ENCODE measurements around the gene RAB4B. TPM values are rescaled to one million over a fixed set of nuclear protein-coding genes. Genes with fewer than 3 reads are reported as not detected.

The RAB4B gene
- total and polyA plus RNA-seq, 2 experiments from 2014 or later: 27.4 to 29.0 TPM

DNA sequence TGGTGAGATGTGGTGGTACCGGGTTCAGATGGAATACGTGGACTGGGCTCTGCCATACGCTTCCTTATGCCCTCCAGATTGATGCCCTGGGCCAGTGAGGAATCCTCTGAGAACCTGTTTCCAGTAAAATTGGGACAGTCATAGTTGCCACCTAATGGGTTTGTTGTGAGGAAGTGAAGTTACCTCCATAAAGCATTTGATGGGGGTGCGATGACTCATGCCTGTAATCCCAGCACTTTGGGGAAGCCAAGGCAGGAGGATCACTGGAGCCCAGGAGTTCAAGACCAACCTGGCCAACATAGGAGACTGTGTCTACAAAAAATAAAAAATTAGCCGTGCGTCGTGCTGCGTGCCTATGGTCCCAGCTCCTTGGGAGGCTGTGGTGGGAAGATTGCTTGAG lies 22.3 kb upstream of the RAB4B start:
- Mint-ChIP-seq H3K36me3 (ENCODE audit: low read depth) (peaks cover 89% of the 10 kb centered on the region), H3K27ac (peak overlapping the region; percentile 59; the same call in 1 of the 2 replicates), H3K4me1 (peaks cover 18% of the 10 kb centered on the region), H3K27me3 (ENCODE audit: insufficient read depth, low read depth, poor library complexity) (peaks cover 16% of the 10 kb centered on the region), H3K4me3 (no peak overlapping the region; the same call in 2 of the 3 replicates), H3K9me3 (peaks cover 3% of the 10 kb centered on the region; the same call in 1 of the 3 replicates)
- H3F3A ChIP-seq (replicated peaks; ENCODE audit: low read depth): peaks cover 36% of the 10 kb centered on the region
- TF ChIP-seq EZH2phosphoT487 (IDR thresholded peaks at IDR 0.05; ENCODE audit: unreplicated experiment) (no peak), STAT1 (IDR thresholded peaks at IDR 0.05; ENCODE audit: unreplicated experiment) (no peak), POLR2AphosphoS5 (IDR thresholded peaks at IDR 0.05; ENCODE audit: low read depth) (no peak), ZNF114 (CRISPR knock-in tag; IDR thresholded peaks at IDR 0.05) (no peak), JUNB (IDR thresholded peaks at IDR 0.05; ENCODE audit: unreplicated experiment) (no peak), EZH2 (IDR thresholded peaks at IDR 0.05; ENCODE audit: low read depth, unreplicated experiment) (no peak), NANOG (IDR thresholded peaks at IDR 0.05; ENCODE audit: borderline replicate concordance) (no peak), ZNF331 (CRISPR knock-in tag; IDR thresholded peaks at IDR 0.05; ENCODE audit: low read depth) (no peak), CTCF (conservative IDR thresholded peaks at IDR 0.05; ENCODE audit: low read depth in 2 of 2) (no peak)
- TF ChIP-seq, protein P1, sequence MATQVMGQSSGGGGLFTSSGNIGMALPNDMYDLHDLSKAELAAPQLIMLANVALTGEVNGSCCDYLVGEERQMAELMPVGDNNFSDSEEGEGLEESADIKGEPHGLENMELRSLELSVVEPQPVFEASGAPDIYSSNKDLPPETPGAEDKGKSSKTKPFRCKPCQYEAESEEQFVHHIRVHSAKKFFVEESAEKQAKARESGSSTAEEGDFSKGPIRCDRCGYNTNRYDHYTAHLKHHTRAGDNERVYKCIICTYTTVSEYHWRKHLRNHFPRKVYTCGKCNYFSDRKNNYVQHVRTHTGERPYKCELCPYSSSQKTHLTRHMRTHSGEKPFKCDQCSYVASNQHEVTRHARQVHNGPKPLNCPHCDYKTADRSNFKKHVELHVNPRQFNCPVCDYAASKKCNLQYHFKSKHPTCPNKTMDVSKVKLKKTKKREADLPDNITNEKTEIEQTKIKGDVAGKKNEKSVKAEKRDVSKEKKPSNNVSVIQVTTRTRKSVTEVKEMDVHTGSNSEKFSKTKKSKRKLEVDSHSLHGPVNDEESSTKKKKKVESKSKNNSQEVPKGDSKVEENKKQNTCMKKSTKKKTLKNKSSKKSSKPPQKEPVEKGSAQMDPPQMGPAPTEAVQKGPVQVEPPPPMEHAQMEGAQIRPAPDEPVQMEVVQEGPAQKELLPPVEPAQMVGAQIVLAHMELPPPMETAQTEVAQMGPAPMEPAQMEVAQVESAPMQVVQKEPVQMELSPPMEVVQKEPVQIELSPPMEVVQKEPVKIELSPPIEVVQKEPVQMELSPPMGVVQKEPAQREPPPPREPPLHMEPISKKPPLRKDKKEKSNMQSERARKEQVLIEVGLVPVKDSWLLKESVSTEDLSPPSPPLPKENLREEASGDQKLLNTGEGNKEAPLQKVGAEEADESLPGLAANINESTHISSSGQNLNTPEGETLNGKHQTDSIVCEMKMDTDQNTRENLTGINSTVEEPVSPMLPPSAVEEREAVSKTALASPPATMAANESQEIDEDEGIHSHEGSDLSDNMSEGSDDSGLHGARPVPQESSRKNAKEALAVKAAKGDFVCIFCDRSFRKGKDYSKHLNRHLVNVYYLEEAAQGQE (IDR thresholded peaks at IDR 0.05; ENCODE audit: unreplicated experiment): no peak
- TF ChIP-seq, protein P2, sequence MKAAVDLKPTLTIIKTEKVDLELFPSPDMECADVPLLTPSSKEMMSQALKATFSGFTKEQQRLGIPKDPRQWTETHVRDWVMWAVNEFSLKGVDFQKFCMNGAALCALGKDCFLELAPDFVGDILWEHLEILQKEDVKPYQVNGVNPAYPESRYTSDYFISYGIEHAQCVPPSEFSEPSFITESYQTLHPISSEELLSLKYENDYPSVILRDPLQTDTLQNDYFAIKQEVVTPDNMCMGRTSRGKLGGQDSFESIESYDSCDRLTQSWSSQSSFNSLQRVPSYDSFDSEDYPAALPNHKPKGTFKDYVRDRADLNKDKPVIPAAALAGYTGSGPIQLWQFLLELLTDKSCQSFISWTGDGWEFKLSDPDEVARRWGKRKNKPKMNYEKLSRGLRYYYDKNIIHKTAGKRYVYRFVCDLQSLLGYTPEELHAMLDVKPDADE (IDR thresholded peaks at IDR 0.05): no peak
- TF ChIP-seq, protein P3, sequence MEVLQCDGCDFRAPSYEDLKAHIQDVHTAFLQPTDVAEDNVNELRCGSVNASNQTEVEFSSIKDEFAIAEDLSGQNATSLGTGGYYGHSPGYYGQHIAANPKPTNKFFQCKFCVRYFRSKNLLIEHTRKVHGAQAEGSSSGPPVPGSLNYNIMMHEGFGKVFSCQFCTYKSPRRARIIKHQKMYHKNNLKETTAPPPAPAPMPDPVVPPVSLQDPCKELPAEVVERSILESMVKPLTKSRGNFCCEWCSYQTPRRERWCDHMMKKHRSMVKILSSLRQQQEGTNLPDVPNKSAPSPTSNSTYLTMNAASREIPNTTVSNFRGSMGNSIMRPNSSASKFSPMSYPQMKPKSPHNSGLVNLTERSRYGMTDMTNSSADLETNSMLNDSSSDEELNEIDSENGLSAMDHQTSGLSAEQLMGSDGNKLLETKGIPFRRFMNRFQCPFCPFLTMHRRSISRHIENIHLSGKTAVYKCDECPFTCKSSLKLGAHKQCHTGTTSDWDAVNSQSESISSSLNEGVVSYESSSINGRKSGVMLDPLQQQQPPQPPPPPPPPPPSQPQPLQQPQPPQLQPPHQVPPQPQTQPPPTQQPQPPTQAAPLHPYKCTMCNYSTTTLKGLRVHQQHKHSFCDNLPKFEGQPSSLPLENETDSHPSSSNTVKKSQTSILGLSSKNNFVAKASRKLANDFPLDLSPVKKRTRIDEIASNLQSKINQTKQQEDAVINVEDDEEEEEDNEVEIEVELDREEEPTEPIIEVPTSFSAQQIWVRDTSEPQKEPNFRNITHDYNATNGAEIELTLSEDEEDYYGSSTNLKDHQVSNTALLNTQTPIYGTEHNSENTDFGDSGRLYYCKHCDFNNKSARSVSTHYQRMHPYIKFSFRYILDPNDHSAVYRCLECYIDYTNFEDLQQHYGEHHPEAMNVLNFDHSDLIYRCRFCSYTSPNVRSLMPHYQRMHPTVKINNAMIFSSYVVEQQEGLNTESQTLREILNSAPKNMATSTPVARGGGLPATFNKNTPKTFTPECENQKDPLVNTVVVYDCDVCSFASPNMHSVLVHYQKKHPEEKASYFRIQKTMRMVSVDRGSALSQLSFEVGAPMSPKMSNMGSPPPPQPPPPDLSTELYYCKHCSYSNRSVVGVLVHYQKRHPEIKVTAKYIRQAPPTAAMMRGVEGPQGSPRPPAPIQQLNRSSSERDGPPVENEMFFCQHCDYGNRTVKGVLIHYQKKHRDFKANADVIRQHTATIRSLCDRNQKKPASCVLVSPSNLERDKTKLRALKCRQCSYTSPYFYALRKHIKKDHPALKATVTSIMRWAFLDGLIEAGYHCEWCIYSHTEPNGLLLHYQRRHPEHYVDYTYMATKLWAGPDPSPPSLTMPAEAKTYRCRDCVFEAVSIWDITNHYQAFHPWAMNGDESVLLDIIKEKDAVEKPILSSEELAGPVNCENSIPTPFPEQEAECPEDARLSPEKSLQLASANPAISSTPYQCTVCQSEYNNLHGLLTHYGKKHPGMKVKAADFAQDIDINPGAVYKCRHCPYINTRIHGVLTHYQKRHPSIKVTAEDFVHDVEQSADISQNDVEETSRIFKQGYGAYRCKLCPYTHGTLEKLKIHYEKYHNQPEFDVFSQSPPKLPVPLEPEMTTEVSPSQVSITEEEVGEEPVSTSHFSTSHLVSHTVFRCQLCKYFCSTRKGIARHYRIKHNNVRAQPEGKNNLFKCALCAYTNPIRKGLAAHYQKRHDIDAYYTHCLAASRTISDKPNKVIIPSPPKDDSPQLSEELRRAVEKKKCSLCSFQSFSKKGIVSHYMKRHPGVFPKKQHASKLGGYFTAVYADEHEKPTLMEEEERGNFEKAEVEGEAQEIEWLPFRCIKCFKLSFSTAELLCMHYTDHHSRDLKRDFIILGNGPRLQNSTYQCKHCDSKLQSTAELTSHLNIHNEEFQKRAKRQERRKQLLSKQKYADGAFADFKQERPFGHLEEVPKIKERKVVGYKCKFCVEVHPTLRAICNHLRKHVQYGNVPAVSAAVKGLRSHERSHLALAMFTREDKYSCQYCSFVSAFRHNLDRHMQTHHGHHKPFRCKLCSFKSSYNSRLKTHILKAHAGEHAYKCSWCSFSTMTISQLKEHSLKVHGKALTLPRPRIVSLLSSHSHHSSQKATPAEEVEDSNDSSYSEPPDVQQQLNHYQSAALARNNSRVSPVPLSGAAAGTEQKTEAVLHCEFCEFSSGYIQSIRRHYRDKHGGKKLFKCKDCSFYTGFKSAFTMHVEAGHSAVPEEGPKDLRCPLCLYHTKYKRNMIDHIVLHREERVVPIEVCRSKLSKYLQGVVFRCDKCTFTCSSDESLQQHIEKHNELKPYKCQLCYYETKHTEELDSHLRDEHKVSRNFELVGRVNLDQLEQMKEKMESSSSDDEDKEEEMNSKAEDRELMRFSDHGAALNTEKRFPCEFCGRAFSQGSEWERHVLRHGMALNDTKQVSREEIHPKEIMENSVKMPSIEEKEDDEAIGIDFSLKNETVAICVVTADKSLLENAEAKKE (CRISPR knock-in tag; IDR thresholded peaks at IDR 0.05): no peak
- peaks cover 64% of the 10 kb centered on the region for H4K20me1 ChIP-seq (replicated peaks; ENCODE audit: insufficient read depth)
- DNase-seq (ENCODE audit: low spot score) (no peak), ATAC-seq (no peak)
- peaks cover 49% of the 10 kb centered on the region for H3K36me3 ChIP-seq (ENCODE audit: insufficient read depth)
- H3K79me2 ChIP-seq (replicated peaks; ENCODE audit: insufficient read depth): peaks cover 83% of the 10 kb centered on the region
- no peaks in the 10 kb centered on the region for H3K27me3 ChIP-seq (ENCODE audit: insufficient read depth)
- H3K9me2 ChIP-seq (ENCODE audit: insufficient read depth): no peaks in the 10 kb centered on the region
- H3K4me3 ChIP-seq: peak overlapping the region; percentile 20; the same call in 1 of the 2 replicates
- no peak overlapping the region for H2AFZ ChIP-seq
- no peak overlapping the region for H3K27ac ChIP-seq (ENCODE audit: low read depth)
- peaks cover 17% of the 10 kb centered on the region; the same call in 1 of the 2 replicates for H3K4me1 ChIP-seq (ENCODE audit: insufficient read depth)
- H3K4me2 ChIP-seq: no peak overlapping the region
